Measurements from ENCODE around the gene HOXA10. TPM values are rescaled to one million over a fixed set of nuclear protein-coding genes. Genes with fewer than 3 reads are reported as not detected.

HOXA10 gene
- total RNA-seq, 1 donor from 2014 or later = 0.12 TPM

DNA sequence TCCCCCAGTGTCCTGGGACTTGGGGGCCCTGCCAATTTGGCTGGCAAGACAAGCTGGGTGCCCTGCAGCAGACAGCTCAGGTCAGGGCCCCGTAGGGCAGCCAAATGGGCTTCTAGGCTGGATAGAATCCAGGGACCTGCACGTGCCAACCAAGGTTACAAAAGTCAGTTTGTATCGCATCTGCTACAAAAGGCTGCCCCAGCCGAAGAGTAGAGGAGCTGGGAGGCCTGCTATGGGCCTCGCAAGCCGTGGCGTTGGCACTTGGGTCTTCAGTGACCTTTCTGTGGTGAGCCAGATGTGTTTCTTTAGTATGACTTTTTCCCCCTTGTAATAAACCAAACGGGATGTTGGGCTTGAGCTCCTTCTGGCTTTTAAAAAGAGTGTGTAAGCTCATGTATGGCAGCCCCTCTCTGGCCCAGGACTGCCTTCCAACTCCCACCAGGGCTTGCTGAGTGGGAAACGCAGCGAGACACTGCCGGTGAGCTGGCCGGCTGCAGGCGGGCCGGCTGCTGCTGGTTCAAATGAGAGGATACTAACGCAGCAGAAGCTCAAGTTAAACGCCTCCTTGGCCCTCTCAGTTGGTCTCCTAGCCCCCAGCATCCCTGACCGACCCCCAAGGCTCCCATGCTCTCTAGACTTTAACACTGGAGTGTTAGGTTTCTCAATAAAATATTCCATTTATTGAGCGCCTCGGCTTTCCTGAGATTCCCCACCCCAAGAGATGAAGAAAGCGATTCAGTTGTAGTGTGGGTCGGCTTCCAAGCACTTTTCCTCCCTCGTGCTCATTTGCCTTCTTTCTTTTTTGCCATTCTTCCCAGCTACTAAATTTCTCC lies 3.1 kb upstream of the HOXA10 start:
- Mint-ChIP-seq H3K27me3 (ENCODE audit: low read depth) (peaks cover 72% of the 10 kb centered on the region), H3K4me3 (ENCODE audit: unreplicated experiment) (no peak overlapping the region), H3K4me1 (ENCODE audit: low read depth) (peaks cover 13% of the 10 kb centered on the region), H3K27ac (ENCODE audit: unreplicated experiment) (no peak overlapping the region), H3K36me3 (ENCODE audit: low read depth) (peaks cover 13% of the 10 kb centered on the region), H3K9me3 (ENCODE audit: low read depth) (no peaks in the 10 kb centered on the region)
- TF ChIP-seq, protein P1, sequence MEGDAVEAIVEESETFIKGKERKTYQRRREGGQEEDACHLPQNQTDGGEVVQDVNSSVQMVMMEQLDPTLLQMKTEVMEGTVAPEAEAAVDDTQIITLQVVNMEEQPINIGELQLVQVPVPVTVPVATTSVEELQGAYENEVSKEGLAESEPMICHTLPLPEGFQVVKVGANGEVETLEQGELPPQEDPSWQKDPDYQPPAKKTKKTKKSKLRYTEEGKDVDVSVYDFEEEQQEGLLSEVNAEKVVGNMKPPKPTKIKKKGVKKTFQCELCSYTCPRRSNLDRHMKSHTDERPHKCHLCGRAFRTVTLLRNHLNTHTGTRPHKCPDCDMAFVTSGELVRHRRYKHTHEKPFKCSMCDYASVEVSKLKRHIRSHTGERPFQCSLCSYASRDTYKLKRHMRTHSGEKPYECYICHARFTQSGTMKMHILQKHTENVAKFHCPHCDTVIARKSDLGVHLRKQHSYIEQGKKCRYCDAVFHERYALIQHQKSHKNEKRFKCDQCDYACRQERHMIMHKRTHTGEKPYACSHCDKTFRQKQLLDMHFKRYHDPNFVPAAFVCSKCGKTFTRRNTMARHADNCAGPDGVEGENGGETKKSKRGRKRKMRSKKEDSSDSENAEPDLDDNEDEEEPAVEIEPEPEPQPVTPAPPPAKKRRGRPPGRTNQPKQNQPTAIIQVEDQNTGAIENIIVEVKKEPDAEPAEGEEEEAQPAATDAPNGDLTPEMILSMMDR (IDR thresholded peaks at IDR 0.05) = no peak
- DNase-seq (ENCODE audit: low spot score) = peak; percentile 41

DNA sequence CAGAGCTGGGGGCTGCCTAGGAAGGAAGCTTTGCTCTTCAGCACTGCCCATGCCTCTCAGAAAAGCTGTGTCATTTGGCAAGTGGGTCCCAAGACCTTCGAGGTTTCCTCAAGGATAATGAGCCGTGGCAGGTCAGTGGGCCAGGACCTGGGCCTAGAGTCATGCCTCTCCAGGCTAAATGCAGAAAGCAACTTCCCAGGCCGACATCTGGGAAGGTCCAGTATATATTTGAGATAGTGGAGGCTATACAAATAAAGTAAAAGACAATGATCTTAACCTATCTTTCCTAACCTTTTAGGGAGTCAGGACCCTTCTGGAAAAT lies 2.4 kb upstream of the HOXA10 start:
- Mint-ChIP-seq H3K27me3 (ENCODE audit: low read depth) (peaks cover 76% of the 10 kb centered on the region), H3K27ac (ENCODE audit: unreplicated experiment) (no peak overlapping the region), H3K36me3 (ENCODE audit: low read depth) (peaks cover 13% of the 10 kb centered on the region), H3K4me3 (ENCODE audit: unreplicated experiment) (no peak overlapping the region), H3K9me3 (ENCODE audit: low read depth) (no peaks in the 10 kb centered on the region), H3K4me1 (ENCODE audit: low read depth) (peaks cover 15% of the 10 kb centered on the region)
- TF ChIP-seq, protein P1 (IDR thresholded peaks at IDR 0.05) = no peak
- no peak for DNase-seq (ENCODE audit: low spot score)

DNA sequence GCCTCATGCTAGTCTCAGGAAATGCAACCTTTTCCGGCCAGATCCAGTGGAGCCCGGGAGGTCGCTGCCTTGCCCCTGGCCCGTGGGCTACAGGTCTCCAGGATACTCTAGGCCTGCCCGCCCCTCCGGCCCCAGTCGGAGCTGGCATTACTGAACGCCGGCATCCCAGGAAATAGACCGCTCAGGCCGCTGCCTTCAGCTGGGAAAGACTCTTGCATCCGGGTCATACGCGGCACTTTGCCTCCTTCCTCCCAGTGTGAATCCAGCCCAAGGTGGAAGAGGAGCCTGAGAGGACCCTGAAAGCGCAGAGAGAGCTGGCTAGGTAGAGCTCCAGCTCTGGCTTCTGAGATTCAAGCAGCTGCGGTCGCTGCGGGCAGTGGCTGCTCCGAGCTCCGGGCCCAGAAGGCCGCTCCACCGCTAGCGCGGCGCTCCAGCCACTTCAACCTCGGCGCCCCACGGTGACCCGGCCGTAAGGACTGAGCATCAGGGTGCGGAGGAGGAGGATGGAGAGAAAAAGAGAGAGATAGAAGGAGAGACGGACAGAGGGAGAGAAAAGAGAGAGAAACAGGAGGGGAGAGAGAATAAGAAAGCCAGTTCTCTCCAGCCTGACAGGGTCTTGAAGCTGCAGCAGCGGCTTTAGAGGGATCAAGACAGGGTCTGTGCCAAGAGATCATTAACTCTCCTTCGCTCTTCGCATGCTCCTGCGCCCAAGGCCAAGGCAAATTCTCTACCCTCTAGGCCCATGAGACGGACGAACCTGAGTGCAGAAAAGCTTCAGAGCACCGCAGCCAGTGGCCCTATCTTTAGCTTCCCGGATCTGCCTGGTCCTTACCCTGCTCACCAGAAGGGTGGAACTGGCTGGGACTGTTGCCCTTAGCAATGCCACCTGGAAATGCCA lies 1.8 kb upstream of the HOXA10 start:
- TF ChIP-seq, protein P1 (IDR thresholded peaks at IDR 0.05) = no peak
- peak; percentile 56 for DNase-seq (ENCODE audit: low spot score)
- Mint-ChIP-seq H3K36me3 (ENCODE audit: low read depth) (peaks cover 13% of the 10 kb centered on the region), H3K4me1 (ENCODE audit: low read depth) (peaks cover 15% of the 10 kb centered on the region), H3K4me3 (ENCODE audit: unreplicated experiment) (no peak overlapping the region), H3K9me3 (ENCODE audit: low read depth) (no peaks in the 10 kb centered on the region), H3K27ac (ENCODE audit: unreplicated experiment) (no peak overlapping the region), H3K27me3 (ENCODE audit: low read depth) (peaks cover 77% of the 10 kb centered on the region)

DNA sequence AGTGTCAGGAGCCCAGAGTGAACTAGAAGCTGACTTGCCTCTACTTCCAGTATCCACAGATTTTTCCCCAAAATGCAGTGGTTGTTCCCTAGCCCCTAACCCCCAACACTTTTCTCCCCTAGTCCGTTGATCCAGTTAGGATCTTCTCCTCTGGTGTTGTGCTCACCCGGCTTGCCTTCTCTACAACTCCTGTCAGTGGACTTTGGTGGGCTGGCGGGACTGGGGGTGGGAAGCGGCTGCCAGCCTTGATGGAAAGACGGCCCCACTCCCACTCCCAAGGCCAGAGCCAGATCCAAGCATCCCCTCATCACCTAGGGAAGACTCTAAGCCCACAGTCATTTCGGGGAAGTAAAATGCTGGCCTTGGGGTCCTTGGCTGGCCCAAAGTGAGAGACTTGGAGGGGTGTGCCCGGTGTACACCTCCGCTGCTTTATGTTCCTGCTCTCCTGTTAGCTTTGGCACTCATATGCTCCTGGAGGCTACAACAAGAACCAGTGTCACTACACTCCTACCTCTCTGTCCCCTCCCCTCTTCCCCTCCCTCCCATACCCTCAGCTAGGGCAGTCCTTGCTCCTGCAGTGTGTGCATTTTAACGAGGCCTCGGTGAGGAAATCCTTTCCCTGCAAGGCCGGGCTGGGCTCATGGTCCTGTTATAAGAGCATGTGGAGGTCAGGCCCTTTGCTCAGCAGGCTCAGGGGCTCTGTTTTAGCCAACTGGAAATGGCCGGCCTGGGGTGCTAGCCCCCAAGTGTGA lies 930 bp upstream of the HOXA10 start:
- Mint-ChIP-seq H3K27ac (ENCODE audit: unreplicated experiment) (no peak overlapping the region), H3K36me3 (ENCODE audit: low read depth) (peaks cover 13% of the 10 kb centered on the region), H3K27me3 (ENCODE audit: low read depth) (peaks cover 80% of the 10 kb centered on the region), H3K4me3 (ENCODE audit: unreplicated experiment) (no peak overlapping the region), H3K9me3 (ENCODE audit: low read depth) (no peaks in the 10 kb centered on the region), H3K4me1 (ENCODE audit: low read depth) (peaks cover 13% of the 10 kb centered on the region)
- TF ChIP-seq, protein P1 (IDR thresholded peaks at IDR 0.05) = no peak
- peak; percentile 34 for DNase-seq (ENCODE audit: low spot score)

DNA sequence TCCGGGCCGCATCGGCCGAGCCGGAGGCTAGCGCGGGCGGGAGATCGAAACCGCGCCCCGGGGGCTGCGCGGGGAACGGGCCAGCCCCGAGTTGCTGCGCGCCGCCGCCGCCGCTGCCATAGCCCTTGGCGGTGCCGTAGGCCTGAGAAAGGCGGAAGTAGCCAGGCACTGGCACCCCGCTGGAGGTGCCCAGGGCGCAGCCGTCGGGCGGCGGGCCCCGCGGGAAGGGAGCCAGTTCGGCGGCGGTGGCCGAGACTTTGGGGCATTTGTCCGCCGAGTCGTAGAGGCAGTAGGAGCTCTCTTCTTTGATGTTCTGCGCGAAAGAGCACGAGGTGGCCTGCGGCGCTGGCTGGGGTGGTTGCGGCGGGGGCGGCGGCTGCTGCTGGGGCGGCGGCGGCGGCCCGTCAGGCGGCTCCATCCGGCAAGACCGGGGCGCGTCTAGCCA lies 587 bp downstream of the HOXA10 start:
- peak; percentile 66 for DNase-seq (ENCODE audit: low spot score)
- Mint-ChIP-seq H3K27me3 (ENCODE audit: low read depth) (peaks cover 74% of the 10 kb centered on the region), H3K4me3 (ENCODE audit: unreplicated experiment) (no peak overlapping the region), H3K27ac (ENCODE audit: unreplicated experiment) (no peak overlapping the region), H3K9me3 (ENCODE audit: low read depth) (no peaks in the 10 kb centered on the region), H3K4me1 (ENCODE audit: low read depth) (peaks cover 11% of the 10 kb centered on the region), H3K36me3 (ENCODE audit: low read depth) (peaks cover 11% of the 10 kb centered on the region)
- TF ChIP-seq, protein P1 (IDR thresholded peaks at IDR 0.05) = no peak

Data from chondrocyte (in vitro differentiated cells).